HCT116 (cell line): Measurements from ENCODE around the gene XAB2. TPM values are rescaled to one million over a fixed set of nuclear protein-coding genes. Genes with fewer than 3 reads are reported as not detected.

Experiments
- ATAC-seq: fragments of 200-7000 bp; cut with Tn5 transposase; 2 replicates; pipeline ENCODE4 v1.9.1; 2020; ENCODE audit warnings: mild to moderate bottlenecking, moderate library complexity
- BruUV-seq: library from RNA; stranded (reverse); fragments of 400-500 nt; replicated peaks from 2 replicates; lab custom pipeline; 2021; lab: Mats Ljungman, UMichigan
- CTCF ChIA-PET: fragments of 300-600 bp; sonication (Branson Sonifier 250); formaldehyde crosslinking; loops from one replicate; lab custom pipeline; 2021; ENCODE audit warnings: antibody characterized with exemption; lab: Charles Lee
- POLR2A ChIA-PET: fragments of 300-600, 350-600 bp; sonication (Branson Sonifier 250); formaldehyde crosslinking; loops from one replicate; lab custom pipeline; 2021; ENCODE audit warnings: antibody characterized with exemption; lab: Charles Lee
- RAD21 ChIA-PET, 2 experiments: fragments of 300-600 bp; sonication (Branson Sonifier 250); formaldehyde crosslinking; loops; one replicate each; lab custom pipeline; 2023; ENCODE audit warnings: low total read pairs in 2 of 2; ENCODE audit not compliant: uncharacterized antibody in 2 of 2, unreplicated experiment in 2 of 2, low non-redundant PET in 1 of 2; lab: Charles Lee
- DNase-seq: peaks from one replicate; pipeline ENCODE4 v3.0.0-alpha.2; 2010; ENCODE audit warnings: low read depth, low spot score
- H2AFZ ChIP-seq: fragments of 200-600 bp; shearing (Covaris generic), sonication (generic); 2 replicates; pipeline ENCODE4 v1.6.1; 2017; ENCODE audit warnings: low read depth, mixed run types, mixed read lengths, antibody characterized with exemption, low read length; ENCODE audit not compliant: poor library complexity, severe bottlenecking
- H3K27ac ChIP-seq: 2 replicates; pipeline ENCODE4 v1.5.1; 2012; ENCODE audit warnings: low read depth, low read length
- H3K27me3 ChIP-seq: fragments of 200-600 bp; sonication (generic); 2 replicates; pipeline ENCODE4 v1.6.1; 2016; ENCODE audit warnings: mixed run types, low read length, mixed read lengths; ENCODE audit not compliant: insufficient read depth
- H3K36me3 ChIP-seq, 2 experiments: fragments of 200-500 bp in 1 of 2; fragments of 200-600 bp in 1 of 2; sonication (Bioruptor generic) in 1 of 2; sonication (generic) in 1 of 2; 2 replicates each; pipeline versions ENCODE4 v1.5.1 to v1.6.1; 2014 to 2016; ENCODE audit warnings: low read length in 2 of 2, inconsistent platforms in 1 of 2, mixed read lengths in 1 of 2, mixed run types in 1 of 2; ENCODE audit not compliant: insufficient read depth in 2 of 2, control insufficient read depth in 1 of 2
- H3K4me1 ChIP-seq, 2 experiments: fragments of 200-600 bp in 1 of 2; sonication (generic) in 1 of 2; 2 replicates each; pipeline versions ENCODE4 v1.5.1 to v1.6.1; 2012 to 2017; ENCODE audit warnings: low read length in 2 of 2, inconsistent platforms in 1 of 2, mild to moderate bottlenecking in 1 of 2, mixed read lengths in 1 of 2, mixed run types in 1 of 2, moderate library complexity in 1 of 2; ENCODE audit not compliant: insufficient read depth in 2 of 2, control insufficient read depth in 1 of 2
- H3K4me2 ChIP-seq: fragments of 200-600 bp; sonication (generic); 2 replicates; pipeline ENCODE4 v1.6.1; 2017; ENCODE audit warnings: mixed run types, low read length, mixed read lengths
- H3K4me3 ChIP-seq, 2 experiments: fragments of 200-600 bp in 1 of 2; sonication (generic) in 1 of 2; replicated peaks in 1 of 2; 2 replicates each; pipeline ENCODE4 v1.5.1; 2011 to 2016; ENCODE audit warnings: low read length in 2 of 2, control low read depth in 1 of 2, low read depth in 1 of 2, mild to moderate bottlenecking in 1 of 2, mixed read lengths in 1 of 2, mixed run types in 1 of 2
- H3K79me2 ChIP-seq: fragments of 200-600 bp; sonication (generic); 2 replicates; pipeline ENCODE4 v1.6.1; 2017; ENCODE audit warnings: mild to moderate bottlenecking, mixed run types, low read length, moderate library complexity, mixed read lengths; ENCODE audit not compliant: insufficient read depth
- H3K9ac ChIP-seq: fragments of 200-600 bp; sonication (generic); 2 replicates; pipeline ENCODE4 v1.6.1; 2016; ENCODE audit warnings: low read length, mixed read lengths
- H3K9me2 ChIP-seq: fragments of 200-600 bp; sonication (generic), shearing (Covaris generic); 2 replicates; pipeline ENCODE4 v1.6.1; 2017; ENCODE audit warnings: mixed run types, mild to moderate bottlenecking, moderate library complexity; ENCODE audit not compliant: insufficient read depth
- H3K9me3 ChIP-seq, 2 experiments: fragments of 200-500 bp in 1 of 2; fragments of 200-600 bp in 1 of 2; sonication (Bioruptor generic) in 1 of 2; sonication (generic) in 1 of 2; 2 replicates each; pipeline ENCODE4 v1.6.1; 2014 to 2017; ENCODE audit warnings: low read length in 2 of 2, mixed read lengths in 2 of 2, inconsistent platforms in 1 of 2, low read depth in 1 of 2, mild to moderate bottlenecking in 1 of 2, mixed run types in 1 of 2, moderate library complexity in 1 of 2; ENCODE audit not compliant: control insufficient read depth in 1 of 2, insufficient read depth in 1 of 2
- H4K20me1 ChIP-seq: fragments of 200-600 bp; sonication (generic), shearing (Covaris generic); 2 replicates; pipeline ENCODE4 v1.6.1; 2017; ENCODE audit warnings: mixed run types, mild to moderate bottlenecking, moderate library complexity; ENCODE audit not compliant: insufficient read depth
- ATF3 ChIP-seq: IDR thresholded peaks from 2 replicates; pipeline ENCODE4 v1.6.1; 2012
- CBX3 ChIP-seq: IDR thresholded peaks from 2 replicates; pipeline ENCODE4 v1.6.1; 2012; ENCODE audit warnings: low read depth
- EGR1 ChIP-seq: IDR thresholded peaks from 2 replicates; pipeline ENCODE4 v1.6.1; 2012; ENCODE audit warnings: low read depth
- ELF1 ChIP-seq: IDR thresholded peaks from 2 replicates; pipeline ENCODE4 v1.6.1; 2012; ENCODE audit warnings: low read depth, borderline replicate concordance
- EZH2 ChIP-seq: fragments of 200-600 bp; sonication (generic); IDR thresholded peaks from 2 replicates; pipeline ENCODE4 v1.6.1; 2017; ENCODE audit warnings: antibody characterized with exemption, mixed run types
- EZH2phosphoT487 ChIP-seq: fragments of 200-600 bp; IDR thresholded peaks from 2 replicates; pipeline ENCODE4 v1.6.1; 2018; ENCODE audit warnings: antibody characterized with exemption, borderline replicate concordance
- FOSL1 ChIP-seq: IDR thresholded peaks from 2 replicates; pipeline ENCODE4 v1.6.1; 2012; ENCODE audit warnings: low read depth
- JUND ChIP-seq: IDR thresholded peaks from 2 replicates; pipeline ENCODE4 v1.6.1; 2012
- POLR2A ChIP-seq: IDR thresholded peaks from 2 replicates; pipeline ENCODE4 v1.7.0; 2011; ENCODE audit warnings: borderline replicate concordance; ENCODE audit not compliant: insufficient read depth, insufficient read length; ENCODE audit errors: extremely low read depth
- POLR2AphosphoS5 ChIP-seq: IDR thresholded peaks from 2 replicates; pipeline ENCODE4 v1.6.1; 2011; ENCODE audit warnings: mild to moderate bottlenecking, low read depth, low read length, moderate library complexity
- SIN3A ChIP-seq: IDR thresholded peaks from 2 replicates; pipeline ENCODE4 v1.6.1; 2012; ENCODE audit warnings: low read depth
- SP1 ChIP-seq: IDR thresholded peaks from 2 replicates; pipeline ENCODE4 v1.6.1; 2012; ENCODE audit warnings: low read depth
- SRF ChIP-seq: IDR thresholded peaks from 2 replicates; pipeline ENCODE4 v1.6.1; 2012; ENCODE audit warnings: low read depth
- TCF7L2 ChIP-seq: IDR thresholded peaks from 2 replicates; pipeline ENCODE4 v1.7.0; 2011; ENCODE audit warnings: borderline replicate concordance, inconsistent platforms; ENCODE audit not compliant: insufficient read depth, insufficient read length; ENCODE audit errors: extremely low read depth
- YY1 ChIP-seq: IDR thresholded peaks from 2 replicates; pipeline ENCODE4 v1.6.1; 2011; ENCODE audit warnings: low read length, low read depth, moderate library complexity, mild to moderate bottlenecking; ENCODE audit not compliant: insufficient replicate concordance; ENCODE audit errors: extremely low read depth
- ZBTB33 ChIP-seq: IDR thresholded peaks from 2 replicates; pipeline ENCODE4 v1.6.1; 2011; ENCODE audit warnings: mild to moderate bottlenecking, low read length, moderate library complexity; ENCODE audit not compliant: insufficient replicate concordance; ENCODE audit errors: extremely low read depth
- ZFX ChIP-seq: fragments of 450-650 bp; IDR thresholded peaks from 2 replicates; pipeline ENCODE4 v1.6.1; 2017
- ZNF274 ChIP-seq: fragments of 200-500 bp; sonication (Bioruptor generic); IDR thresholded peaks from 2 replicates; pipeline ENCODE4 v1.6.1; 2014; ENCODE audit warnings: mild to moderate bottlenecking, low read depth, low read length, inconsistent platforms
- intact Hi-C: fragments of 100-400 bp; cut with micrococcal nuclease; formaldehyde crosslinking; loops from 2 replicates; pipeline ENCODE4 v1.10.0; 2022
- total RNA-seq: library from RNA; stranded (reverse); gene quantifications from one replicate; pipeline ENCODE4 v1.2.1, GENCODE V29; 2021; ENCODE audit not compliant: unreplicated experiment
- TF ChIP-seq, protein P1 (sequence below): IDR thresholded peaks from 2 replicates; pipeline ENCODE4 v1.6.1; 2012
- TF ChIP-seq, protein P2 (sequence below), 3 experiments: fragments of 200-600 bp in 1 of 3; sonication (generic) in 1 of 3; IDR thresholded peaks in 2 of 3; conservative IDR thresholded peaks in 1 of 3; 2 replicates each; pipeline ENCODE4 v1.5.1; 2012 to 2017; ENCODE audit warnings: low read depth in 2 of 3, low read length in 2 of 3, antibody characterized with exemption in 1 of 3, borderline replicate concordance in 1 of 3, control low read depth in 1 of 3, mild to moderate bottlenecking in 1 of 3, mixed read lengths in 1 of 3, mixed run types in 1 of 3, moderate library complexity in 1 of 3; ENCODE audit not compliant: insufficient read depth in 1 of 3

XAB2 gene
- total RNA-seq, 1 experiment from 2014 or later = 103 TPM

DNA sequence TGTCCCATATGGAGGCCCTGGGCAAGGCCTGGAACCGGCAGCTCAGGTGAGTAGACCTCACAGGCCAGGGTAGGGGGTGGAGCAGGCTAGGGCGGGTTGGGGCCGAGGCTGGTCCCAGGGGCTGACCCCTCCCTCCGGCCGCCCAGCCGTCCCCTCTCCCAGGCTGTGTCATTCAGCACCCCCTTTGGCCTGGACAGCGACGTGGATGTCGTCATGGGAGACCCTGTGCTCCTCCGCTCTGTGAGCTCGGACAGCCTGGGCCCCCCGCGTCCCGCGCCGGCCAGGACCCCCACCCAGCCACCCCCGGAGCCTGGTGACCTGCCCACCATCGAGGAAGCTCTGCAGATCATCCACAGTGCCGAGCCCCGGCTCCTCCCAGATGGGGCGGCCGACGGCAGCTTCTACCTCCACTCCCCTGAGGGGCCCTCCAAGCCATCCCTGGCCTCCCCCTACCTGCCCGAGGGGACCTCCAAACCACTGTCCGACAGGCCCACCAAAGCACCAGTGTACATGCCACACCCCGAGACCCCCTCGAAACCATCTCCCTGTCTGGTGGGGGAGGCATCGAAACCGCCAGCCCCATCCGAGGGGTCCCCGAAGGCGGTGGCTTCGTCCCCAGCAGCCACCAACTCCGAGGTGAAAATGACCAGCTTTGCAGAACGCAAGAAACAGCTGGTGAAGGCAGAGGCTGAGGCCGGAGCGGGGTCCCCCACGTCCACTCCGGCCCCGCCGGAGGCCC, 17.6 kb downstream of the XAB2 start (continued):
- TF ChIP-seq ELF1 (no peak), POLR2AphosphoS5 (no peak), YY1 (no peak)
- TF ChIP-seq, all 23 proteins: peak for 0

DNA sequence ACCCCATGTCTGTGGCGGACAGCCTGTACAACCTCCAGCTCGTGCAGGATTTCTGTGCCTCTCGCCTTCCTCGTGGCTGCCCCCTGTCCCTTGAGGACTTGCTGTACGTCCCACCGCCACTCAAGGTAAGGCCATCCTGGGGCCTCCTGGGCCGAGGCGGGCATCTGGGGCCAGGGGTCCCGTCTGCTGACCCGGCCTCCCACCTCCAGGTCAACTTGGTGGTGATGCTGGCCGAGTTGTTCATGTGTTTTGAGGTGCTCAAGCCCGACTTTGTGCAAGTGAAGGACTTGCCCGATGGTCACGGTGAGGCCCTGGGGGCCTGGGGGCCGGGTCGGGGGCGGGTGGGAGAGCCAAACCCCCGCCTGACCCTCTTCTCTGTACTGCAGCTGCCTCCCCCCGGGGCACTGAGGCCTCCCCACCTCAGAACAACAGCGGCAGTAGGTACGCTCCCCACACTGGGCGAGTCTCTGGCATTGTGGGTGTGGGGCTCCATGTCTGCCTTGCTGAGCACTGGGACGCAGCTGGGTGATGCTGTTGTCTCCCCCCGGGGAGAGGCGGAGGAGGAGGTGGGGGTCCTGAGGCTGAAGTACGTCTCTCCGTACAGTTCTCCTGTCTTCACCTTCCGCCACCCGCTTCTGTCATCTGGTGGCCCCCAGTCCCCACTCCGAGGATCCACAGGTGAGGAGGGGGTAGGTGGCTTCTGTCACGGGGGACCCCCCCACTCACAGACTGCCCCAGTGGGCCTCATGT, 18.7 kb downstream of the XAB2 start:
- no peaks in the 10 kb centered on the region for H3K9me3 ChIP-seq
- RAD21 ChIA-PET = interaction anchor here in 1 of 2 experiments (0.6 kb wide), 1 partner anchor 38 kb away, joined by 8 read pairs; no protein-coding TSS in a partner anchor
- TF ChIP-seq, protein P1, sequence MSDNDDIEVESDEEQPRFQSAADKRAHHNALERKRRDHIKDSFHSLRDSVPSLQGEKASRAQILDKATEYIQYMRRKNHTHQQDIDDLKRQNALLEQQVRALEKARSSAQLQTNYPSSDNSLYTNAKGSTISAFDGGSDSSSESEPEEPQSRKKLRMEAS = no peak
- TF ChIP-seq EZH2 = no peak
- TF ChIP-seq ZFX = no peak
- TF ChIP-seq SRF = no peak
- TF ChIP-seq YY1 = no peak
- TF ChIP-seq TCF7L2 = no peak
- no peak for TF ChIP-seq ZBTB33
- TF ChIP-seq SP1 = no peak
- no peak for TF ChIP-seq FOSL1
- TF ChIP-seq, protein P2, sequence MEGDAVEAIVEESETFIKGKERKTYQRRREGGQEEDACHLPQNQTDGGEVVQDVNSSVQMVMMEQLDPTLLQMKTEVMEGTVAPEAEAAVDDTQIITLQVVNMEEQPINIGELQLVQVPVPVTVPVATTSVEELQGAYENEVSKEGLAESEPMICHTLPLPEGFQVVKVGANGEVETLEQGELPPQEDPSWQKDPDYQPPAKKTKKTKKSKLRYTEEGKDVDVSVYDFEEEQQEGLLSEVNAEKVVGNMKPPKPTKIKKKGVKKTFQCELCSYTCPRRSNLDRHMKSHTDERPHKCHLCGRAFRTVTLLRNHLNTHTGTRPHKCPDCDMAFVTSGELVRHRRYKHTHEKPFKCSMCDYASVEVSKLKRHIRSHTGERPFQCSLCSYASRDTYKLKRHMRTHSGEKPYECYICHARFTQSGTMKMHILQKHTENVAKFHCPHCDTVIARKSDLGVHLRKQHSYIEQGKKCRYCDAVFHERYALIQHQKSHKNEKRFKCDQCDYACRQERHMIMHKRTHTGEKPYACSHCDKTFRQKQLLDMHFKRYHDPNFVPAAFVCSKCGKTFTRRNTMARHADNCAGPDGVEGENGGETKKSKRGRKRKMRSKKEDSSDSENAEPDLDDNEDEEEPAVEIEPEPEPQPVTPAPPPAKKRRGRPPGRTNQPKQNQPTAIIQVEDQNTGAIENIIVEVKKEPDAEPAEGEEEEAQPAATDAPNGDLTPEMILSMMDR (IDR thresholded peaks at IDR 0.05 in 2 of 3, conservative IDR thresholded peaks at IDR 0.05 in 1 of 3; ENCODE audit: borderline replicate concordance in 1 of 3, insufficient read depth in 1 of 3, low read depth in 2 of 3, low read length in 2 of 3) = no peak
- TF ChIP-seq ZNF274 = no peak
- TF ChIP-seq EGR1 = no peak
- TF ChIP-seq POLR2A = no peak
- no peak for TF ChIP-seq EZH2phosphoT487
- TF ChIP-seq ATF3 = no peak
- no peak for TF ChIP-seq JUND
- no peak for TF ChIP-seq POLR2AphosphoS5
- no peak for TF ChIP-seq CBX3
- no peak for TF ChIP-seq SIN3A
- no peak for TF ChIP-seq ELF1
- TF ChIP-seq, all 23 proteins: peak for 0
- H3K4me3 ChIP-seq = no peak overlapping the region
- H3K9ac ChIP-seq = no peak overlapping the region
- peaks cover 0 to 3% of the 10 kb centered on the region in 2 experiments; a peak in 1 of 4 replicates for H3K4me1 ChIP-seq
- peaks cover 3 to 7% of the 10 kb centered on the region in 2 experiments for H3K36me3 ChIP-seq
- no peaks in the 10 kb centered on the region for H4K20me1 ChIP-seq
- H3K79me2 ChIP-seq = no peaks in the 10 kb centered on the region
- BruUV-seq = no TSS peak
- no peak overlapping the region for H3K4me2 ChIP-seq
- no peak for DNase-seq
- H2AFZ ChIP-seq = no peak overlapping the region
- no peaks in the 10 kb centered on the region for H3K27me3 ChIP-seq
- ChIA-PET CTCF (no interaction called here), POLR2A (no interaction called here)
- intact Hi-C loops = no loop called here
- no peak for ATAC-seq
- no peak overlapping the region for H3K27ac ChIP-seq
- no peaks in the 10 kb centered on the region for H3K9me2 ChIP-seq
